Astrocyte (in vitro differentiated cells and primary cell): ENCODE results near the gene C1QA. TPM values are rescaled to one million over a fixed set of nuclear protein-coding genes. Genes with fewer than 3 reads are reported as not detected.

ENCODE experiments used
- DNase-seq: peaks from one replicate; pipeline ENCODE4 v3.0.0-alpha.2; 2010; ENCODE audit warnings: low read depth
- FAIRE-seq: peaks from 2 replicates; lab custom pipeline; 2011; peaks lifted over from hg19 to GRCh38; lab: Jason Lieb, UNC
- H2AFZ ChIP-seq: 2 replicates; pipeline ENCODE4 v1.6.0; 2012; ENCODE audit warnings: low read depth, low read length, inconsistent platforms
- H3K27ac ChIP-seq: 2 replicates; pipeline ENCODE4 v1.5.1; 2011; ENCODE audit warnings: low read depth, low read length, inconsistent platforms
- H3K27me3 ChIP-seq: 2 replicates; pipeline ENCODE4 v1.6.0; 2011; ENCODE audit warnings: low read length, inconsistent platforms; ENCODE audit not compliant: insufficient read depth
- H3K36me3 ChIP-seq: 2 replicates; pipeline ENCODE4 v1.5.1; 2011; ENCODE audit warnings: low read length, inconsistent platforms; ENCODE audit not compliant: insufficient read depth
- H3K4me1 ChIP-seq: 2 replicates; pipeline ENCODE4 v1.5.1; 2011; ENCODE audit warnings: low read length, inconsistent platforms; ENCODE audit not compliant: insufficient read depth
- H3K4me2 ChIP-seq: 2 replicates; pipeline ENCODE4 v1.6.0; 2012; ENCODE audit warnings: low read length, inconsistent platforms
- H3K4me3 ChIP-seq: 2 replicates; pipeline ENCODE4 v1.5.1; 2011; ENCODE audit warnings: low read depth, mild to moderate bottlenecking, low read length, inconsistent platforms; ENCODE audit not compliant: insufficient read depth
- H3K79me2 ChIP-seq: 2 replicates; pipeline ENCODE4 v1.6.0; 2012; ENCODE audit warnings: mild to moderate bottlenecking, low read length, inconsistent platforms; ENCODE audit not compliant: insufficient read depth
- H3K9ac ChIP-seq: 2 replicates; pipeline ENCODE4 v1.6.0; 2012; ENCODE audit warnings: mild to moderate bottlenecking, low read length, inconsistent platforms
- H3K9me3 ChIP-seq: 2 replicates; pipeline ENCODE4 v1.5.1; 2012; ENCODE audit warnings: low read depth, mild to moderate bottlenecking, low read length, inconsistent platforms; ENCODE audit not compliant: insufficient read depth
- H4K20me1 ChIP-seq: 2 replicates; pipeline ENCODE4 v1.6.0; 2012; ENCODE audit warnings: low read length, inconsistent platforms; ENCODE audit not compliant: insufficient read depth
- H3K27ac Mint-ChIP-seq: one replicate; pipeline ENCODE4 v1.8.0; 2021; ENCODE audit warnings: mild to moderate bottlenecking, mixed read lengths; ENCODE audit not compliant: unreplicated experiment
- H3K27me3 Mint-ChIP-seq: one replicate; pipeline ENCODE4 v1.8.0; 2021; ENCODE audit warnings: low read depth, mixed read lengths; ENCODE audit not compliant: unreplicated experiment
- H3K36me3 Mint-ChIP-seq: one replicate; pipeline ENCODE4 v1.8.0; 2021; ENCODE audit warnings: low read depth, mixed read lengths; ENCODE audit not compliant: unreplicated experiment
- H3K4me1 Mint-ChIP-seq: one replicate; pipeline ENCODE4 v1.8.0; 2021; ENCODE audit warnings: low read depth, mixed read lengths; ENCODE audit not compliant: unreplicated experiment
- H3K4me3 Mint-ChIP-seq: one replicate; pipeline ENCODE4 v1.8.0; 2021; ENCODE audit warnings: mild to moderate bottlenecking, moderate library complexity, mixed read lengths; ENCODE audit not compliant: unreplicated experiment
- H3K9me3 Mint-ChIP-seq: one replicate; pipeline ENCODE4 v1.8.0; 2021; ENCODE audit warnings: mild to moderate bottlenecking, mixed read lengths; ENCODE audit not compliant: unreplicated experiment
- CTCF ChIP-seq: IDR thresholded peaks from 2 replicates; pipeline ENCODE4 v1.5.1; 2011; ENCODE audit warnings: low read depth, mild to moderate bottlenecking, inconsistent platforms, low read length, moderate library complexity; ENCODE audit not compliant: insufficient read depth
- EZH2 ChIP-seq: IDR thresholded peaks from 2 replicates; pipeline ENCODE4 v1.6.1; 2012; ENCODE audit warnings: mild to moderate bottlenecking, low read length, inconsistent platforms; ENCODE audit not compliant: insufficient read depth
- total RNA-seq: library from RNA; stranded (reverse); gene quantifications from 2 replicates; pipeline ENCODE4 v1.2.1, GENCODE V29; 2021

The C1QA gene
- total RNA-seq, 1 donor from 2014 or later: not detected

DNA sequence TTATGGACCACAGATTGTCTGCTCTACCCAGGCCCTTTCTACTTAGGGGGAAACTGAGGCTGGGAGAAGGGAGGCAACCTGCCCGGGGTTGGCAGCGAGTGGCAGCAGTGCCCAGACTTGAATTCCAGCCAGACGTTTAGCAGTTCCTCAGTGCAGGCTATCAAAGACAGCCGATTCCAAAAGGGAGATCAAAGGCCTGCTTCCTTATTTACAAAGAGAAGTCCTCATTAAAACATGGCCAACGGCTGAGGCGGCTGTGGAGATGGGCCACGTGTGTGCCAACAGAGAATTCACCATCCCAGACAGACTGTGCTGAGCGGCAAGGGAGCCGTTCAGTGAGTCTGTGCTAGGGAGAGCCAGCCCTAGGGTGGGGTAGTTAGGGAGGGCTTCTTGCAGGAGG, 44.3 kb downstream of the C1QA start:
- peaks cover 2% of the 10 kb centered on the region for H3K4me1 Mint-ChIP-seq
- H3K27ac Mint-ChIP-seq: no peak overlapping the region
- no peaks in the 10 kb centered on the region for H3K36me3 Mint-ChIP-seq

DNA sequence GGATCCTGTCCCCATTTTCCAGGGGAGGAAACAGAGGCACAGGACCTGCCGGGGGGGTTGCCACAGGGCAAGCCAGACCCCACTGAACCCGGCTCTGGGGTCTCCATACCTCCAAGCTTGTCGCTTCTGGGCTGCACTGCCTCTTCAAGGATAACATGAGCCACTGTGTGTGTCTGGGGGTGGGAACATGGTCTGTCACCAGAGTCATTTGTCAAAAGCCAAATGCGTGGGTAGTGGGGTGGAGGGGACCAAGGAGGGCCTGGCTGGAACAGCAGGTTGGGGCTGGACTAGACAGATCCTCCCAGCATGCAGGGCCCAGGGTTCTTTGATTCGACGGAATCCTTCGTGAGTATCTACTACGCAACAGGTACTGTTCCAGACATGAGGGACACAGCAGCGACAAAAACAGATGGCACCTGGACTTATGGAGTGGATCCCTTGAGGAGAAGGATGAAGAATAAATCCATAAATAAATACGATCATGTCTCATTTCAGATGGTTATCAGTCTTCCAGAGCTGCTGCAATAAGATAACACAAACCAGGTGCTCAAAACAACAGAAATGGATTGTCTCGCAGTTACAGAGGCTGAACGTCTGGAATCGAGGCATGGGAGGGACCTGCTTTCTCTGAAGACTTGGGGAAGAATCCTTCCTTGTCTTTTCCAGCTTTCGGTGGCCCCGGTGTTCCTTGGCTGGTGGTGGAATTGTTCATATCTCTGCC, 45.3 kb downstream of the C1QA start:
- H3K4me1 ChIP-seq: peaks cover 28% of the 10 kb centered on the region
- TF ChIP-seq EZH2: no peak
- no peak for TF ChIP-seq CTCF
- no peaks in the 10 kb centered on the region for H3K27me3 ChIP-seq
- no peaks in the 10 kb centered on the region for H4K20me1 ChIP-seq
- no peaks in the 10 kb centered on the region for H3K9me3 ChIP-seq
- no peaks in the 10 kb centered on the region for H3K79me2 ChIP-seq
- Mint-ChIP-seq H3K4me3 (no peak overlapping the region), H3K9me3 (no peaks in the 10 kb centered on the region), H3K27ac (no peak overlapping the region), H3K4me1 (peaks cover 5% of the 10 kb centered on the region), H3K36me3 (no peaks in the 10 kb centered on the region), H3K27me3 (peaks cover 30% of the 10 kb centered on the region)
- H3K4me3 ChIP-seq: no peak overlapping the region
- DNase-seq (no peak), FAIRE-seq (no peak)
- no peak overlapping the region for H3K9ac ChIP-seq
- no peaks in the 10 kb centered on the region for H3K36me3 ChIP-seq
- no peak overlapping the region for H2AFZ ChIP-seq
- no peak overlapping the region for H3K4me2 ChIP-seq
- no peak overlapping the region for H3K27ac ChIP-seq

More for the DNA sequence above, 44.3 kb downstream of the C1QA start:
- H3K9ac ChIP-seq: no peak overlapping the region
- H3K27me3 ChIP-seq: no peaks in the 10 kb centered on the region
- H3K27me3 Mint-ChIP-seq: peaks cover 29% of the 10 kb centered on the region
- no peak for DNase-seq
- H3K9me3 Mint-ChIP-seq: no peaks in the 10 kb centered on the region
- no peaks in the 10 kb centered on the region for H3K36me3 ChIP-seq
- H3K9me3 ChIP-seq: no peaks in the 10 kb centered on the region
- no peaks in the 10 kb centered on the region for H3K79me2 ChIP-seq
- H3K4me3 Mint-ChIP-seq: no peak overlapping the region
- no peak overlapping the region for H3K4me3 ChIP-seq
- H2AFZ ChIP-seq: no peak overlapping the region
- no peak overlapping the region for H3K4me2 ChIP-seq
- FAIRE-seq: no peak
- TF ChIP-seq CTCF: no peak
- no peak for TF ChIP-seq EZH2
- no peak overlapping the region for H3K27ac ChIP-seq
- peaks cover 27% of the 10 kb centered on the region for H3K4me1 ChIP-seq
- no peaks in the 10 kb centered on the region for H4K20me1 ChIP-seq

- Histone ChIP-seq H2AFZ (no peak overlapping the region), H3K9me3 (no peaks in the 10 kb centered on the region), H3K27me3 (no peaks in the 10 kb centered on the region), H3K27ac (no peak overlapping the region), H3K36me3 (no peaks in the 10 kb centered on the region), H3K9ac (no peak overlapping the region), H3K4me3 (no peak overlapping the region), H3K79me2 (no peaks in the 10 kb centered on the region), H4K20me1 (no peaks in the 10 kb centered on the region), H3K4me2 (no peak overlapping the region), H3K4me1 (peaks cover 16% of the 10 kb centered on the region)
- no peak for FAIRE-seq
- H3K36me3 Mint-ChIP-seq: no peaks in the 10 kb centered on the region
- H3K4me3 Mint-ChIP-seq: no peak overlapping the region
- DNase-seq: no peak
- TF ChIP-seq EZH2: no peak
- no peak for TF ChIP-seq CTCF
- H3K27ac Mint-ChIP-seq: no peak overlapping the region
- no peaks in the 10 kb centered on the region for H3K9me3 Mint-ChIP-seq
- H3K27me3 Mint-ChIP-seq: peaks cover 36% of the 10 kb centered on the region
- peaks cover 5% of the 10 kb centered on the region for H3K4me1 Mint-ChIP-seq
These were observed 47.1 kb downstream of the C1QA start for GRCh38 chr1:22683547-22683946.
